Mesenchymal stem cell (in vitro differentiated cells and primary cell): ENCODE results near the gene FLOT2.
"Not testable (repeated sequence)": the region's sequence is repeated elsewhere in the genome, so short reads cannot be mapped to it uniquely, and the experiment has no call there.

ENCODE experiments used
- DNase-seq: peaks from one replicate; pipeline ENCODE4 v3.0.0-alpha.2; 2013
- H2AFZ ChIP-seq: one replicate; pipeline ENCODE4 v1.6.1; 2013; ENCODE audit warnings: low read depth, mild to moderate bottlenecking, control low read depth, inconsistent platforms, low read length, moderate library complexity
- H2AK5ac ChIP-seq: 2 replicates; pipeline ENCODE4 v1.6.1; 2013; ENCODE audit warnings: low read length, moderate library complexity, mild to moderate bottlenecking, inconsistent platforms; ENCODE audit not compliant: severe bottlenecking
- H2BK120ac ChIP-seq: one replicate; pipeline ENCODE4 v1.6.1; 2013; ENCODE audit warnings: low read depth, mild to moderate bottlenecking, inconsistent platforms, low read length, moderate library complexity
- H2BK12ac ChIP-seq, 2 experiments: one replicate each; pipeline ENCODE4 v1.6.1; 2013; ENCODE audit warnings: inconsistent platforms in 2 of 2, low read length in 2 of 2, mild to moderate bottlenecking in 2 of 2, moderate library complexity in 2 of 2, control low read depth in 1 of 2
- H2BK15ac ChIP-seq: one replicate; pipeline ENCODE4 v1.6.1; 2013; ENCODE audit warnings: mild to moderate bottlenecking, low read depth, inconsistent platforms; ENCODE audit not compliant: poor library complexity, severe bottlenecking
- H2BK5ac ChIP-seq: 2 replicates; pipeline ENCODE4 v1.6.1; 2013; ENCODE audit warnings: low read depth, mild to moderate bottlenecking, low read length, control low read depth, inconsistent platforms; ENCODE audit not compliant: poor library complexity, severe bottlenecking
- H3K14ac ChIP-seq, 2 experiments: one replicate each; pipeline ENCODE4 v1.6.1; 2013; ENCODE audit warnings: inconsistent platforms in 2 of 2, low read length in 2 of 2, control low read depth in 1 of 2, mild to moderate bottlenecking in 1 of 2, moderate library complexity in 1 of 2
- H3K18ac ChIP-seq, 2 experiments: one replicate each; pipeline ENCODE4 v1.6.1; 2013; ENCODE audit warnings: inconsistent platforms in 2 of 2, low read length in 2 of 2, control low read depth in 1 of 2, low read depth in 1 of 2, mild to moderate bottlenecking in 1 of 2
- H3K23ac ChIP-seq, 2 experiments: one replicate each; pipeline ENCODE4 v1.6.1; 2013; ENCODE audit warnings: inconsistent platforms in 2 of 2, low read length in 2 of 2, mild to moderate bottlenecking in 2 of 2, moderate library complexity in 2 of 2, control low read depth in 1 of 2
- H3K27ac ChIP-seq: 2 replicates; pipeline ENCODE4 v1.5.1; 2013; ENCODE audit warnings: mild to moderate bottlenecking, moderate library complexity, low read length, control low read depth, inconsistent platforms; ENCODE audit not compliant: poor library complexity, severe bottlenecking
- H3K27me3 ChIP-seq, 2 experiments: 2 replicates each; pipeline versions ENCODE4 v1.6.1 to v1.7.0; 2013; ENCODE audit warnings: low read length in 2 of 2, mild to moderate bottlenecking in 2 of 2, moderate library complexity in 2 of 2, control low read depth in 1 of 2, inconsistent platforms in 1 of 2; ENCODE audit not compliant: control insufficient read depth in 1 of 2, insufficient read depth in 1 of 2
- H3K36me3 ChIP-seq, 2 experiments: 2 replicates each; pipeline versions ENCODE4 v1.6.1 to v1.7.0; 2013; ENCODE audit warnings: low read length in 2 of 2, control low read depth in 1 of 2, inconsistent platforms in 1 of 2, low read depth in 1 of 2, mild to moderate bottlenecking in 1 of 2; ENCODE audit not compliant: insufficient read depth in 2 of 2, control insufficient read depth in 1 of 2
- H3K4ac ChIP-seq, 2 experiments: one replicate each; pipeline ENCODE4 v1.6.1; 2013; ENCODE audit warnings: inconsistent platforms in 2 of 2, low read length in 2 of 2, mild to moderate bottlenecking in 2 of 2, moderate library complexity in 2 of 2, control low read depth in 1 of 2, low read depth in 1 of 2
- H3K4me1 ChIP-seq: 2 replicates; pipeline ENCODE4 v1.6.1; 2013; ENCODE audit warnings: low read depth, low read length, control low read depth; ENCODE audit not compliant: control insufficient read depth, insufficient read depth
- H3K4me2 ChIP-seq: 2 replicates; pipeline ENCODE4 v1.6.1; 2013; ENCODE audit warnings: low read length, mild to moderate bottlenecking, inconsistent platforms; ENCODE audit not compliant: poor library complexity, severe bottlenecking
- H3K4me3 ChIP-seq, 2 experiments: 2 replicates each; pipeline versions ENCODE4 v1.5.1 to v1.7.0; 2013; ENCODE audit warnings: low read length in 2 of 2, mild to moderate bottlenecking in 2 of 2, control low read depth in 1 of 2, low read depth in 1 of 2; ENCODE audit not compliant: insufficient read depth in 1 of 2
- H3K79me1 ChIP-seq: replicated peaks from 2 replicates; pipeline ENCODE4 v1.6.1; 2013; ENCODE audit warnings: mild to moderate bottlenecking, control low read depth, low read length, inconsistent platforms; ENCODE audit not compliant: poor library complexity, severe bottlenecking
- H3K9ac ChIP-seq: 2 replicates; pipeline ENCODE4 v1.7.0; 2013; ENCODE audit warnings: mild to moderate bottlenecking, low read length, moderate library complexity
- H3K9me3 ChIP-seq: 2 replicates; pipeline ENCODE4 v1.7.0; 2013; ENCODE audit warnings: mild to moderate bottlenecking, low read length; ENCODE audit not compliant: control insufficient read depth
- H4K8ac ChIP-seq: one replicate; pipeline ENCODE4 v1.6.1; 2013; ENCODE audit warnings: inconsistent platforms, mild to moderate bottlenecking, low read length, moderate library complexity
- H4K91ac ChIP-seq: one replicate; pipeline ENCODE4 v1.6.1; 2013; ENCODE audit warnings: mild to moderate bottlenecking, low read length, inconsistent platforms
- WGBS: methylation state at CpG from one replicate; pipeline ENCODE4 v1.1.7; 2013; ENCODE audit warnings: mixed read lengths; 5-methylcytosine and 5-hydroxymethylcytosine counted together

The FLOT2 gene

DNA sequence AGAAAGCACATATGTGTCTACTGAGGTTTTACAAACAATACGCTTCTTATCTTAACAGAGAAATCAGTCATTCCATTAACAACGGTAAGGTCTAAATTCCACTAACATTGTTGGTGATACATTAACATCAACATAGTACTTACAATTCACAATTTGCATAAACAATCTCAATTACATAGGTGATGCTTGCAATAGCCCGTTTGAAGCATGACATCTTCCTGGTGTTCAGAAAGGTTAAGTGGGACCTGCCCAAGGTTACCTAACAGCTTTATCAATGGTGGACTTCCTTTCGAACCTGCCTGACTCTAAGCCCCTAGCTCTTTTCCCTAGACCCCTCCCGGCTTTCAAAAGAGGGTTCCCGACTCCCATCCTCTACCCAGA, 55.6 kb downstream of the FLOT2 start:
- H2BK120ac ChIP-seq, result no peak overlapping the region

DNA sequence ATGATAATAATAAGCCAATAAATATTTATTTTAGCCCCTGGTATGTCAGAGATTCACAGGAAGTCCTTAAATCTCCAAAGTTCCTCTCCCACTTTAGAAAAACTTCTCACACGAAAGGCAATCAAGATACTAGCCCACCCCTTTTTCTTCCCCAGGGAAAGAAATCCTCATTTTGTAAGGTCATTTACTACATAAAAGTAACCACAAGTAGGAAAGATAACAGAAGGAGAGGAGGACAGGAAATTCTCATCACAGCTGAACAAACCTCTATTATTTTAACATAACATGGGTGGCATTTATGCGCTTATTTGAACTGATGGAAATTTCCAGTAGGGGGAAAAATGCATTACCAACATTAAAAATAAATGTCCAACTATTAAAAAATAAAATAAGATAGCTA, 58.3 kb downstream of the FLOT2 start:
- H3K4ac ChIP-seq, result no peak overlapping the region
- no peak overlapping the region for H2AK5ac ChIP-seq
- no peak overlapping the region for H2BK15ac ChIP-seq
- peak overlapping the region; percentile 16 for H3K27ac ChIP-seq
- H3K4me3 ChIP-seq, result no peak overlapping the region
- H3K18ac ChIP-seq, result no peak overlapping the region
- H3K9me3 ChIP-seq, result no peaks in the 10 kb centered on the region
- peak overlapping the region; percentile 23 for H3K4me2 ChIP-seq
- WGBS, result no CpG with 5 or more reads among the region's 2 CpGs
- peaks cover 13% of the 10 kb centered on the region for H3K4me1 ChIP-seq
- H2BK5ac ChIP-seq, result no peak overlapping the region
- H2AFZ ChIP-seq, result no peak overlapping the region
- no peak overlapping the region for H2BK12ac ChIP-seq
- no peak overlapping the region for H2BK120ac ChIP-seq
- no peak overlapping the region for H3K14ac ChIP-seq
- H4K91ac ChIP-seq, result no peak overlapping the region
- peaks cover 0 to 4% of the 10 kb centered on the region in 2 experiments for H3K36me3 ChIP-seq
- no peak overlapping the region for H3K9ac ChIP-seq
- no peak overlapping the region for H3K23ac ChIP-seq
- no peak overlapping the region for H4K8ac ChIP-seq
- no peaks in the 10 kb centered on the region for H3K27me3 ChIP-seq
- peaks cover 3% of the 10 kb centered on the region for H3K79me1 ChIP-seq
- no peak for DNase-seq

More for the DNA sequence above, 55.6 kb downstream of the FLOT2 start:
- peak overlapping the region; percentile 96 for H2AFZ ChIP-seq
- H4K91ac ChIP-seq, result no peak overlapping the region
- H3K9me3 ChIP-seq, result no peaks in the 10 kb centered on the region
- peaks cover 10% of the 10 kb centered on the region for H3K4me1 ChIP-seq
- H3K4ac ChIP-seq, result peak overlapping the region in 1 of 2 experiments; percentile 67
- peak overlapping the region; percentile 80 to 95 for H3K4me3 ChIP-seq
- H2BK15ac ChIP-seq, result no peak overlapping the region
- H3K79me1 ChIP-seq, result peaks cover 3% of the 10 kb centered on the region
- H3K14ac ChIP-seq, result no peak overlapping the region
- no peaks in the 10 kb centered on the region for H3K27me3 ChIP-seq
- H3K18ac ChIP-seq, result peak overlapping the region in 1 of 2 experiments; percentile 100
- peak overlapping the region; percentile 41 for H3K4me2 ChIP-seq
- no peak overlapping the region for H4K8ac ChIP-seq
- no peak overlapping the region for H2BK5ac ChIP-seq
- whole genome bisulfite sequencing, result 8% methylated on average over 6 of the region's 6 CpGs
- H3K9ac ChIP-seq, result peak overlapping the region; percentile 91
- H3K36me3 ChIP-seq, result no peaks in the 10 kb centered on the region
- no peak overlapping the region for H2AK5ac ChIP-seq
- H3K27ac ChIP-seq, result no peak overlapping the region
- peak overlapping the region in 1 of 2 experiments; percentile 93 for H3K23ac ChIP-seq
- no peak overlapping the region for H2BK12ac ChIP-seq
- DNase-seq, result peak; percentile 20

DNA sequence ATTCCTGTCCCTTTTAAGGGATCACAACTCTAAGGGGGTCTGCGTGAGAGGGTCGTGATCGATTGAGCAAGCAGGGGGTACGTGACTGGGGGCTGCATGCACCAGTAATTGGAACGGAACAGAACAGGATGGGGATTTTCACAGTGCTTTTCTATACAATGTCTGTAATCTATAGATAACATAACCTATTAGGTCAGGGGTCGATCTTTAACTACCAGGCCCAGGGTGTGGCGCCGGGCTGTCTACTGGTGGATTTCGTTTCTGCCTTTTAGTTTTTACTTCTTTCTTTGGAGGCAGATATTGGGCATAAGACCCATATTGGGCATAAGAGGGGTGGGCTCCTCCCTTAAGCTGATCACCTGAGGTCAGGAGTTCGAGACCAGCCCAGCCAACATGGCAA, 61.0 kb downstream of the FLOT2 start:
- H3K27ac ChIP-seq, H3K18ac ChIP-seq, H3K27me3 ChIP-seq, H4K8ac ChIP-seq, H2BK12ac ChIP-seq, DNase-seq, H2BK5ac ChIP-seq, H2AK5ac ChIP-seq, H3K79me1 ChIP-seq, H2AFZ ChIP-seq, H2BK120ac ChIP-seq, H3K9me3 ChIP-seq, H3K9ac ChIP-seq, H2BK15ac ChIP-seq, H4K91ac ChIP-seq, H3K23ac ChIP-seq, H3K4me2 ChIP-seq, H3K14ac ChIP-seq, H3K4me3 ChIP-seq, H3K4ac ChIP-seq: not testable (repeated sequence)
- Histone ChIP-seq H3K36me3 (peaks cover 0 to 15% of the 10 kb centered on the region in 2 experiments), H3K4me1 (peaks cover 11% of the 10 kb centered on the region)
- 95% methylated on average over 5 of the region's 10 CpGs for WGBS

DNA sequence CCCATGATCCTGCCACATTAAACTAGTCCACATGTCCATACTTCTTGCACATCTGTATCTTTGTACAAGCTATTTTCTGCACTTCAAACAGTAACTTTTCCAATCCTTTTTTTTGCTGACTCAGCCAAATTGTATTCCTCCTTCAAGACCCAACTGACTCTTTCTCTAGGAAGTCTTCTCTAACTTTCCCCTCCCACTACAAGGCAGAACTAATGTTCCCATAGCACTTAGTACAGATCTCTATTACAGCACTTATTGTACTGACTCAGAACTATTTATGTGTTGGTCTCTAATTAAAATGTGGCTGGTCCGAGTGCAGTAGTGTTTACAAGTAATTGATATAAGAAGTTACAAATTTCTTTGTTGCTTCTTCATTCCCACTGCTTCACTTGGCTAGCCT, 63.1 kb downstream of the FLOT2 start:
- H4K91ac ChIP-seq, result no peak overlapping the region
- no peak overlapping the region for H2BK12ac ChIP-seq
- no peak overlapping the region for H4K8ac ChIP-seq
- H3K4me2 ChIP-seq, result no peak overlapping the region
- H3K4me1 ChIP-seq, result peaks cover 5% of the 10 kb centered on the region
- H2AFZ ChIP-seq, result no peak overlapping the region
- no peak overlapping the region for H3K18ac ChIP-seq
- H3K27ac ChIP-seq, result no peak overlapping the region
- H3K4me3 ChIP-seq, result no peak overlapping the region
- H3K79me1 ChIP-seq, result peaks cover 4% of the 10 kb centered on the region
- no peak overlapping the region for H2BK120ac ChIP-seq
- no peak overlapping the region for H3K23ac ChIP-seq
- no peak overlapping the region for H3K14ac ChIP-seq
- no peaks in the 10 kb centered on the region for H3K27me3 ChIP-seq
- no peak for DNase-seq
- no peak overlapping the region for H2BK5ac ChIP-seq
- no peak overlapping the region for H2BK15ac ChIP-seq
- peaks cover 0 to 23% of the 10 kb centered on the region in 2 experiments for H3K36me3 ChIP-seq
- H3K9me3 ChIP-seq, result no peaks in the 10 kb centered on the region
- no peak overlapping the region for H2AK5ac ChIP-seq
- H3K4ac ChIP-seq, result no peak overlapping the region
- H3K9ac ChIP-seq, result no peak overlapping the region
- WGBS, result no CpG with 5 or more reads among the region's 1 CpG
